Upper lobe of left lung (tissue), 6 donors: Measurements from ENCODE around the gene MAN1A1. TPM values are rescaled to one million over a fixed set of nuclear protein-coding genes. Genes with fewer than 3 reads are reported as not detected.

Experiments
- ATAC-seq, 2 donors: fragments of 200-7000 bp; cut with Tn5 transposase; one replicate each; pipeline ENCODE4 v1.9.1; 2022; ENCODE audit warnings: mild to moderate bottlenecking in 2 of 2, moderate library complexity in 2 of 2; ENCODE audit not compliant: low FRiP score in 2 of 2
- DNase-seq, 2 donors: peaks; one replicate each; pipeline ENCODE4 v3.0.0-alpha.2; 2019 to 2020
- H3K27ac ChIP-seq, 4 donors: fragments of 200-600 bp; sonication (generic); one replicate each; pipeline ENCODE4 v1.5.1; 2016 to 2019
- H3K27me3 ChIP-seq, 4 donors: fragments of 200-600 bp; sonication (generic); one replicate each; pipeline ENCODE4 v1.5.1; 2017 to 2019
- H3K36me3 ChIP-seq, 4 donors: fragments of 200-600 bp; sonication (generic); one replicate each; pipeline ENCODE4 v1.5.1; 2016 to 2019
- H3K4me1 ChIP-seq, 4 donors: fragments of 200-600 bp; sonication (generic); one replicate each; pipeline ENCODE4 v1.5.1; 2018 to 2019
- H3K4me3 ChIP-seq, 4 donors: fragments of 200-600 bp; sonication (generic); one replicate each; pipeline ENCODE4 v1.5.1; 2017 to 2019; ENCODE audit warnings: mild to moderate bottlenecking in 2 of 4, moderate library complexity in 1 of 4
- H3K9me3 ChIP-seq, 4 donors: fragments of 200-600 bp; sonication (generic); one replicate each; pipeline ENCODE4 v1.5.1; 2018 to 2019
- EP300 ChIP-seq, 4 donors: sonication (generic); formaldehyde crosslinking; IDR thresholded peaks; one replicate each; pipeline ENCODE4 v1.5.1; 2017; ENCODE audit warnings: antibody characterized with exemption in 4 of 4, control low read depth in 2 of 4
- POLR2A ChIP-seq, 4 donors: fragments of 450-650 bp; IDR thresholded peaks; one replicate each; pipeline ENCODE4 v1.5.1; 2016 to 2017; ENCODE audit warnings: antibody characterized with exemption in 4 of 4, mild to moderate bottlenecking in 2 of 4
- POLR2AphosphoS5 ChIP-seq, 2 donors: sonication (generic); formaldehyde crosslinking; IDR thresholded peaks; one replicate each; pipeline ENCODE4 v1.5.1; 2017; ENCODE audit warnings: antibody characterized with exemption in 2 of 2
- WGBS, 2 donors: methylation state at CpG; one replicate each; pipeline ENCODE4 v1.1.5; 2017 to 2018; 5-methylcytosine and 5-hydroxymethylcytosine counted together
- total RNA-seq, 6 donors: library from RNA; depleted of rRNA in 4 of 6; stranded (reverse); fragments of >200 nt in 4 of 6; gene quantifications; one replicate each; pipeline versions ENCODE4 v1.1.0 to v1.2.1, GENCODE V29; 2016 to 2021
- TF ChIP-seq, protein P1 (sequence below), 6 experiments: fragments of 450-650 bp in 4 of 6; fragments of 200-600 bp in 2 of 6; sonication (generic) in 2 of 6; IDR thresholded peaks; one replicate each; pipeline ENCODE4 v1.5.1; 2016 to 2019; ENCODE audit warnings: antibody characterized with exemption in 6 of 6
- donor health status: DM: no; HTN: no; CAD: no; lungs with moderate emphysema.
- donor health status: DM: no; HTN: yes; CAD: no; lungs with severe emphysema.

Gene MAN1A1
- total RNA-seq, 6 donors from 2014 or later, result 61.8 to 98.6 (median 79.1) TPM

- H3K27me3 ChIP-seq, result no peaks in the 10 kb centered on the region
- H3K27ac ChIP-seq, result no peak overlapping the region
- peaks cover 0 to 19% (median 0%) of the 10 kb centered on the region in 4 donors for H3K36me3 ChIP-seq
- H3K9me3 ChIP-seq, result no peaks in the 10 kb centered on the region
- TF ChIP-seq POLR2AphosphoS5 (IDR thresholded peaks at IDR 0.05) (no peak), POLR2A (IDR thresholded peaks at IDR 0.05) (no peak), EP300 (IDR thresholded peaks at IDR 0.05) (no peak)
- TF ChIP-seq, protein P1, sequence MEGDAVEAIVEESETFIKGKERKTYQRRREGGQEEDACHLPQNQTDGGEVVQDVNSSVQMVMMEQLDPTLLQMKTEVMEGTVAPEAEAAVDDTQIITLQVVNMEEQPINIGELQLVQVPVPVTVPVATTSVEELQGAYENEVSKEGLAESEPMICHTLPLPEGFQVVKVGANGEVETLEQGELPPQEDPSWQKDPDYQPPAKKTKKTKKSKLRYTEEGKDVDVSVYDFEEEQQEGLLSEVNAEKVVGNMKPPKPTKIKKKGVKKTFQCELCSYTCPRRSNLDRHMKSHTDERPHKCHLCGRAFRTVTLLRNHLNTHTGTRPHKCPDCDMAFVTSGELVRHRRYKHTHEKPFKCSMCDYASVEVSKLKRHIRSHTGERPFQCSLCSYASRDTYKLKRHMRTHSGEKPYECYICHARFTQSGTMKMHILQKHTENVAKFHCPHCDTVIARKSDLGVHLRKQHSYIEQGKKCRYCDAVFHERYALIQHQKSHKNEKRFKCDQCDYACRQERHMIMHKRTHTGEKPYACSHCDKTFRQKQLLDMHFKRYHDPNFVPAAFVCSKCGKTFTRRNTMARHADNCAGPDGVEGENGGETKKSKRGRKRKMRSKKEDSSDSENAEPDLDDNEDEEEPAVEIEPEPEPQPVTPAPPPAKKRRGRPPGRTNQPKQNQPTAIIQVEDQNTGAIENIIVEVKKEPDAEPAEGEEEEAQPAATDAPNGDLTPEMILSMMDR (IDR thresholded peaks at IDR 0.05), result no peak
- DNase-seq (no peak), ATAC-seq (no peak)
- no peaks in the 10 kb centered on the region for H3K4me1 ChIP-seq
- WGBS, 2 donors, result 90 to 91% methylated on average over 3 of the region's 3 CpGs
- no peak overlapping the region for H3K4me3 ChIP-seq
These were observed 169.7 kb downstream of the MAN1A1 start for GRCh38 chr6:119179842-119180241.

GRCh38 chr6:119179062-119179461 lies 170.5 kb downstream of the MAN1A1 start:
- Histone ChIP-seq H3K4me3 (no peak overlapping the region), H3K9me3 (no peaks in the 10 kb centered on the region), H3K4me1 (peaks cover 0 to 3% (median 0%) of the 10 kb centered on the region in 4 donors), H3K27ac (no peak overlapping the region), H3K27me3 (no peaks in the 10 kb centered on the region), H3K36me3 (peaks cover 0 to 18% (median 0%) of the 10 kb centered on the region in 4 donors)
- no peak for TF ChIP-seq EP300 (IDR thresholded peaks at IDR 0.05)
- TF ChIP-seq, protein P1 (IDR thresholded peaks at IDR 0.05), result no peak
- no peak for TF ChIP-seq POLR2AphosphoS5 (IDR thresholded peaks at IDR 0.05)
- TF ChIP-seq POLR2A (IDR thresholded peaks at IDR 0.05), result no peak
- DNase-seq (no peak), ATAC-seq (no peak)
- WGBS, 2 donors, result 87 to 93% methylated on average over 1 of the region's 1 CpG

GRCh38 chr6:119176445-119176844 lies 173.1 kb downstream of the MAN1A1 start:
- Histone ChIP-seq H3K36me3 (peaks cover 0 to 16% (median 0%) of the 10 kb centered on the region in 4 donors), H3K27me3 (no peaks in the 10 kb centered on the region), H3K9me3 (no peaks in the 10 kb centered on the region), H3K27ac (no peak overlapping the region), H3K4me3 (no peak overlapping the region), H3K4me1 (peaks cover 0 to 14% (median 2%) of the 10 kb centered on the region in 4 donors)
- 93% methylated on average over 3 of the region's 3 CpGs for WGBS, 2 donors
- TF ChIP-seq, protein P1 (IDR thresholded peaks at IDR 0.05), result no peak
- no peak for TF ChIP-seq EP300 (IDR thresholded peaks at IDR 0.05)
- no peak for TF ChIP-seq POLR2AphosphoS5 (IDR thresholded peaks at IDR 0.05)
- no peak for TF ChIP-seq POLR2A (IDR thresholded peaks at IDR 0.05)
- DNase-seq, result no peak
- ATAC-seq, result no peak

DNA sequence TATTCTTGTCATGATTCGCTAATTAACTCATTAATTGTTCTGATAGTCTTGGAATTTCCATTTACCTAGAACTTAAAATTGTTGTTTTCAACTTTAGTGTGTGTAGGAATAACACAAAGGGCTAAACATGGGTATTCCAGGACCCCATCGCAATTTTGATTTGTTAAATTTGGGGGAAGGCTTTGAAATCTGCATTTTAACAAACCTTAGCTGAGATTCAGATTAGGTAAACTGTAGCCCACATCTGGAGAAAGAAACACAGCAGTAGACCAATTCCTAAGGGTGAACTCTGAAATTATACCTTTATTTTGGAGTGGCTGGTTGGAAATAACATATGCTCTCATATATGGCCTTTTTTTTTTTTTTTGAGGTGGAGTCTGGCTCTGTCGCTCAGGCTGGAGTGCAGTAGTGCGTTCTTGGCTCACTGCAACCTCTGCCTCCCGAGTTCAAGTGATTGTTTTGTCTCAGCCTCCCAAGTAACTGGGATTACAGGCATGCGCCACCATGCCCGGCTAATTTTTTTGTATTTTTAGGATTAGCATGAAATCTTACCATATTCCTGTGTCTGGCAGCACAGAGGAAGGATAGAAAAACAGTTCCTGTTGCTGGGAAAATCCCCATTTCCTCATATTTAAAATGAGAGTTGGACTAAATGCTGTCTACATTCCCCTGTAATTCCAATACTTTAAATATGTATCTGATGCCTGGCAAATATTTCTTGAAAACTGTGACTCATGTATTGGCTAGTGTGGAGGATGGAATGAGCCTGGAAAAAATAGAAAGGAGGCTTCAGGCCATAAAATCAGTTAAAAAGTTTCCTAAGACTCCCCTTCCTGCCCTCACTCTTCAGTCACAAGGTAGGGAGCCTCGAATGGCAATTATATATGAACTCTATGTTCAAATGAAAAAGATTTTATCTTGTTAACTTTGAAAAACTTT lies 174.4 kb downstream of the MAN1A1 start:
- peaks cover 0 to 19% (median 5%) of the 10 kb centered on the region in 4 donors for H3K4me1 ChIP-seq
- no peak for TF ChIP-seq POLR2AphosphoS5 (IDR thresholded peaks at IDR 0.05)
- no peak for TF ChIP-seq EP300 (IDR thresholded peaks at IDR 0.05)
- TF ChIP-seq, protein P1 (IDR thresholded peaks at IDR 0.05), result no peak
- ATAC-seq (no peak), DNase-seq (no peak)
- WGBS, 2 donors, result 86 to 93% methylated on average over 8 of the region's 8 CpGs
- no peak overlapping the region for H3K27ac ChIP-seq
- H3K36me3 ChIP-seq, result peaks cover 0 to 15% (median 0%) of the 10 kb centered on the region in 4 donors
- no peak overlapping the region for H3K4me3 ChIP-seq
- no peaks in the 10 kb centered on the region for H3K9me3 ChIP-seq
- H3K27me3 ChIP-seq, result no peaks in the 10 kb centered on the region
